Stomach (tissue), 9 donors: Measurements from ENCODE around the gene ADRM1. TPM values are rescaled to one million over a fixed set of nuclear protein-coding genes. Genes with fewer than 3 reads are reported as not detected.

Experiments used
- DNase-seq, 2 donors: peaks; one replicate each; pipeline versions ENCODE4 v3.0.0 to v3.0.0-alpha.2; 2013 to 2019
- H3K27ac ChIP-seq, 5 donors: fragments of 200-600 bp in 4 of 5; sonication (generic) in 4 of 5; one replicate each; pipeline ENCODE4 v1.5.1; 2013 to 2019; ENCODE audit warnings: mild to moderate bottlenecking in 1 of 5, moderate library complexity in 1 of 5
- H3K27me3 ChIP-seq, 3 donors: fragments of 200-600 bp; sonication (generic); one replicate each; pipeline ENCODE4 v1.5.1; 2017 to 2019; ENCODE audit warnings: mixed run types in 1 of 3
- H3K36me3 ChIP-seq, 4 donors: fragments of 200-600 bp; sonication (generic); 1 replicate in 3 of 4; 2 replicates in 1 of 4; pipeline ENCODE4 v1.5.1; 2016 to 2019
- H3K4me1 ChIP-seq, 4 donors: fragments of 200-600 bp; sonication (generic); one replicate each; pipeline ENCODE4 v1.5.1; 2016 to 2019
- H3K4me3 ChIP-seq, 4 donors: fragments of 200-600 bp; sonication (generic) in 3 of 4; one replicate each; pipeline ENCODE4 v1.5.1; 2016 to 2019; ENCODE audit warnings: mild to moderate bottlenecking in 1 of 4
- H3K9me3 ChIP-seq, 4 donors: fragments of 200-600 bp; sonication (generic); one replicate each; pipeline ENCODE4 v1.5.1; 2016 to 2019
- CTCF ChIP-seq, 7 experiments: fragments of 450-650 bp in 4 of 7; fragments of 200-600 bp in 3 of 7; sonication (generic) in 3 of 7; IDR thresholded peaks; one replicate each; pipeline ENCODE4 v1.5.1; 2016 to 2019; ENCODE audit warnings: antibody characterized with exemption in 7 of 7, control low read depth in 2 of 7, mild to moderate bottlenecking in 1 of 7
- EP300 ChIP-seq: sonication (generic); formaldehyde crosslinking; IDR thresholded peaks from one replicate; pipeline ENCODE4 v1.6.1; 2017; ENCODE audit warnings: antibody characterized with exemption
- POLR2A ChIP-seq, 4 donors: fragments of 450-650 bp; IDR thresholded peaks; one replicate each; pipeline ENCODE4 v1.6.1; 2016; ENCODE audit warnings: antibody characterized with exemption in 4 of 4, control low read depth in 2 of 4, mild to moderate bottlenecking in 1 of 4, moderate library complexity in 1 of 4
- POLR2AphosphoS5 ChIP-seq, 3 donors: sonication (generic); formaldehyde crosslinking; IDR thresholded peaks; one replicate each; pipeline ENCODE4 v1.6.1; 2016; ENCODE audit warnings: antibody characterized with exemption in 3 of 3
- WGBS, 5 donors: extraction: QIAGEN DNeasy Blood & Tissue Kit in 3 of 5; methylation state at CpG; one replicate each; pipeline versions ENCODE4 v1.1.5 to v1.1.7; 2013 to 2018; 5-methylcytosine and 5-hydroxymethylcytosine counted together
- intact Hi-C: fragments of 100-400 bp; cut with DNase I; formaldehyde crosslinking; loops from one replicate; pipeline ENCODE4 v1.15.1; 2023; ENCODE audit warnings: low total_unique reads
- polyA plus RNA-seq, 3 donors: library from polyadenylated mRNA; stranded (reverse); fragments of 200-250 nt; gene quantifications; one replicate each; pipeline ENCODE4 v1.2.3, GENCODE V29; 2013
- total RNA-seq, 5 donors: library from RNA; depleted of rRNA; stranded (reverse); fragments of >200 nt; gene quantifications; one replicate each; pipeline versions ENCODE4 v1.1.0 to v1.2.3, GENCODE V29; 2014 to 2016
- donor health status: healthy with polysubstance abuse.
- donor health status: Bipolar disorder and iron deficiency.
- donor health status: healthy.

ADRM1 gene
- total and polyA plus RNA-seq, 8 donors, result 42.0 to 130 (median 83.7) TPM

- Histone ChIP-seq H3K36me3 (peaks cover 30 to 74% (median 67%) of the 10 kb centered on the region in 4 donors), H3K27ac (no peak overlapping the region), H3K4me3 (no peak overlapping the region), H3K4me1 (peaks cover 0 to 28% (median 7%) of the 10 kb centered on the region in 4 donors), H3K27me3 (no peaks in the 10 kb centered on the region), H3K9me3 (no peaks in the 10 kb centered on the region)
- WGBS, 5 donors, result 90 to 94% (median 93%) methylated on average over 10 of the region's 10 CpGs
- TF ChIP-seq POLR2AphosphoS5 (IDR thresholded peaks at IDR 0.05) (no peak), CTCF (IDR thresholded peaks at IDR 0.05) (no peak), POLR2A (IDR thresholded peaks at IDR 0.05) (no peak)
- intact Hi-C loops, result no loop called here
- DNase-seq, result no peak
Measured at GRCh38 chr20:62255976-62256375, 46.8 kb upstream of the ADRM1 start.

GRCh38 chr20:62258499-62259293, 44.1 kb upstream of the ADRM1 start:
- Histone ChIP-seq H3K36me3 (peaks cover 55 to 93% (median 90%) of the 10 kb centered on the region in 4 donors), H3K4me1 (peaks cover 0 to 13% (median 7%) of the 10 kb centered on the region in 4 donors), H3K27me3 (no peaks in the 10 kb centered on the region), H3K27ac (no peak overlapping the region), H3K9me3 (no peaks in the 10 kb centered on the region), H3K4me3 (no peak overlapping the region)
- intact Hi-C loops, result no loop called here
- no peak for DNase-seq
- 73 to 84% (median 79%) methylated on average over 20 of the region's 20 CpGs for WGBS, 5 donors
- TF ChIP-seq POLR2AphosphoS5 (IDR thresholded peaks at IDR 0.05) (no peak), CTCF (IDR thresholded peaks at IDR 0.05) (no peak), EP300 (no peak), POLR2A (IDR thresholded peaks at IDR 0.05) (no peak)

GRCh38 chr20:62259294-62259565, 43.6 kb upstream of the ADRM1 start:
- Histone ChIP-seq H3K4me1 (peaks cover 0 to 13% (median 7%) of the 10 kb centered on the region in 4 donors), H3K4me3 (no peak overlapping the region), H3K27me3 (no peaks in the 10 kb centered on the region), H3K9me3 (no peaks in the 10 kb centered on the region), H3K27ac (no peak overlapping the region), H3K36me3 (peaks cover 56 to 98% (median 94%) of the 10 kb centered on the region in 4 donors)
- intact Hi-C loops, result no loop called here
- TF ChIP-seq EP300, result no peak
- no peak for TF ChIP-seq CTCF (IDR thresholded peaks at IDR 0.05)
- no peak for TF ChIP-seq POLR2AphosphoS5 (IDR thresholded peaks at IDR 0.05)
- no peak for TF ChIP-seq POLR2A (IDR thresholded peaks at IDR 0.05)
- DNase-seq, result no peak
- WGBS, 5 donors, result 91 to 98% (median 94%) methylated on average over 8 of the region's 8 CpGs

GRCh38 chr20:62262064-62262463, 40.7 kb upstream of the ADRM1 start:
- H3K36me3 ChIP-seq, result peaks cover 52 to 100% (median 100%) of the 10 kb centered on the region in 4 donors
- WGBS, 5 donors, result 89 to 97% (median 93%) methylated on average over 10 of the region's 10 CpGs

More at GRCh38 chr20:62262064-62262463, 40.7 kb upstream of the ADRM1 start:
- peaks cover 0 to 13% (median 7%) of the 10 kb centered on the region in 4 donors for H3K4me1 ChIP-seq
- no peak overlapping the region for H3K27ac ChIP-seq
- no peak overlapping the region for H3K4me3 ChIP-seq
- no peaks in the 10 kb centered on the region for H3K27me3 ChIP-seq
- TF ChIP-seq POLR2A (IDR thresholded peaks at IDR 0.05) (no peak), CTCF (IDR thresholded peaks at IDR 0.05) (no peak), EP300 (no peak), POLR2AphosphoS5 (IDR thresholded peaks at IDR 0.05) (no peak)
- peaks cover 0 to 4% (median 0%) of the 10 kb centered on the region in 4 donors for H3K9me3 ChIP-seq
- DNase-seq, result no peak
- intact Hi-C loops, result no loop called here
